Endothelial cell of umbilical vein (primary cell): ENCODE measurements around the gene ABHD5. TPM values are rescaled to one million over a fixed set of nuclear protein-coding genes. Genes with fewer than 3 reads are reported as not detected.

Experiments
- BruUV-seq: library from RNA; stranded (reverse); fragments of 400-500 nt; replicated peaks from 2 replicates; lab custom pipeline; 2021; lab: Mats Ljungman, UMichigan
- CTCF ChIA-PET: fragments of 300-600, 350-600 bp; sonication (Branson Sonifier 250); formaldehyde crosslinking; loops from one replicate; lab custom pipeline; 2021; ENCODE audit warnings: antibody characterized with exemption, inconsistent platforms; lab: Charles Lee
- POLR2A ChIA-PET: fragments of 300-600, 350-600 bp; sonication (Branson Sonifier 250); formaldehyde crosslinking; loops from one replicate; lab custom pipeline; 2021; ENCODE audit warnings: antibody characterized with exemption, inconsistent platforms; lab: Charles Lee
- DNase-seq: peaks from one replicate; pipeline ENCODE4 v3.0.0-alpha.2; 2011; ENCODE audit warnings: low read depth, low spot score
- FAIRE-seq: peaks from 2 replicates; lab custom pipeline; 2011; peaks lifted over from hg19 to GRCh38; lab: Jason Lieb, UNC
- H2AFZ ChIP-seq: 2 replicates; pipeline ENCODE4 v1.6.0; 2012; ENCODE audit warnings: low read depth, low read length, control low read depth, inconsistent platforms
- H3K27ac ChIP-seq: 2 replicates; pipeline ENCODE4 v1.5.1; 2011; ENCODE audit warnings: low read depth, mild to moderate bottlenecking, control low read depth, low read length, moderate library complexity; ENCODE audit not compliant: insufficient read depth
- H3K27me3 ChIP-seq, 2 experiments: 2 replicates each; pipeline versions ENCODE4 v1.6.0 to v1.6.1; 2011; ENCODE audit warnings: low read length in 2 of 2, mixed read lengths in 1 of 2; ENCODE audit not compliant: control insufficient read depth in 2 of 2, insufficient read depth in 2 of 2
- H3K36me3 ChIP-seq, 2 experiments: 2 replicates in 1 of 2; 3 replicates in 1 of 2; pipeline ENCODE4 v1.5.1; 2011; ENCODE audit warnings: low read length in 2 of 2, mild to moderate bottlenecking in 1 of 2, moderate library complexity in 1 of 2; ENCODE audit not compliant: control insufficient read depth in 2 of 2, insufficient read depth in 2 of 2; ENCODE audit errors: extremely low read depth in 1 of 2
- H3K4me1 ChIP-seq: 3 replicates; pipeline ENCODE4 v1.5.1; 2011; ENCODE audit warnings: mild to moderate bottlenecking, low read length; ENCODE audit not compliant: control insufficient read depth, insufficient read depth; ENCODE audit errors: extremely low read depth
- H3K4me2 ChIP-seq: 2 replicates; pipeline ENCODE4 v1.6.1; 2011; ENCODE audit warnings: low read length, control low read depth, mixed read lengths; ENCODE audit not compliant: insufficient read depth
- H3K4me3 ChIP-seq, 3 experiments: fragments of 200-600 bp in 1 of 3; sonication (generic), shearing (Covaris generic) in 1 of 3; replicated peaks in 1 of 3; 2 replicates each; pipeline ENCODE4 v1.5.1; 2011 to 2016; ENCODE audit warnings: control low read depth in 3 of 3, low read length in 3 of 3, mild to moderate bottlenecking in 2 of 3, inconsistent platforms in 1 of 3, low read depth in 1 of 3, moderate library complexity in 1 of 3; ENCODE audit not compliant: insufficient read depth in 1 of 3
- H3K79me2 ChIP-seq: 2 replicates; pipeline ENCODE4 v1.6.0; 2012; ENCODE audit warnings: low read length, inconsistent platforms; ENCODE audit not compliant: control insufficient read depth, insufficient read depth
- H3K9ac ChIP-seq: replicated peaks from 2 replicates; pipeline ENCODE3; 2011; ENCODE audit warnings: low read length, control low read depth; ENCODE audit not compliant: insufficient read depth; ENCODE audit errors: extremely low read depth
- H3K9me1 ChIP-seq: replicated peaks from 3 replicates; pipeline ENCODE4 v1.6.0; 2011; ENCODE audit warnings: mild to moderate bottlenecking, low read length; ENCODE audit not compliant: control insufficient read depth, insufficient read depth; ENCODE audit errors: extremely low read depth
- H3K9me3 ChIP-seq: replicated peaks from 2 replicates; pipeline ENCODE4 v1.5.1; 2012; ENCODE audit warnings: low read length, inconsistent platforms; ENCODE audit not compliant: control insufficient read depth, insufficient read depth
- H4K20me1 ChIP-seq: replicated peaks from 2 replicates; pipeline ENCODE3; 2011; ENCODE audit warnings: mild to moderate bottlenecking, low read length; ENCODE audit not compliant: control insufficient read depth, insufficient read depth; ENCODE audit errors: extremely low read depth
- EZH2 ChIP-seq: IDR thresholded peaks from 2 replicates; pipeline ENCODE4 v1.6.1; 2012; ENCODE audit warnings: borderline replicate concordance, low read depth, mild to moderate bottlenecking, moderate library complexity, low read length, inconsistent platforms; ENCODE audit not compliant: severe bottlenecking
- FOS ChIP-seq: IDR thresholded peaks from 2 replicates; pipeline ENCODE4 v1.6.1; 2011; ENCODE audit warnings: mild to moderate bottlenecking, low read length, moderate library complexity, borderline replicate concordance; ENCODE audit not compliant: insufficient read depth
- GATA2 ChIP-seq: IDR thresholded peaks from 2 replicates; pipeline ENCODE4 v1.7.0; 2011; ENCODE audit warnings: low read depth, mild to moderate bottlenecking, moderate library complexity, mixed read lengths, low read length; ENCODE audit not compliant: insufficient read length, insufficient read depth
- JUN ChIP-seq: IDR thresholded peaks from 2 replicates; pipeline ENCODE4 v1.6.1; 2011; ENCODE audit warnings: borderline replicate concordance, low read depth; ENCODE audit not compliant: insufficient read length, insufficient read depth
- MYC ChIP-seq: IDR thresholded peaks from one replicate; pipeline ENCODE4 v1.6.1; 2011; ENCODE audit warnings: mild to moderate bottlenecking, low read depth, low read length
- POLR2A ChIP-seq: IDR thresholded peaks from 2 replicates; pipeline ENCODE4 v1.6.1; 2012; ENCODE audit warnings: low read depth, mild to moderate bottlenecking, control low read depth, low read length
- POLR2AphosphoS5 ChIP-seq: IDR thresholded peaks from 2 replicates; pipeline ENCODE4 v1.6.1; 2012; ENCODE audit warnings: low read depth, mild to moderate bottlenecking, control low read depth, low read length, moderate library complexity; ENCODE audit not compliant: insufficient read depth
- dilution Hi-C: fragments of 300-500 bp; cut with MboI; formaldehyde crosslinking; loops from one replicate; pipeline ENCODE4 v1.15.0; 2019; ENCODE audit warnings: low sequenced_read_pairs; ENCODE audit not compliant: extremely low pct_ligation_motif_present
- intact Hi-C: fragments of 100-400 bp; cut with micrococcal nuclease; formaldehyde crosslinking; loops from one replicate; pipeline ENCODE4 v1.10.0; 2022
- polyA plus RNA-seq, 4 experiments: library from polyadenylated mRNA; depleted of rRNA in 3 of 4; stranded (reverse) in 3 of 4; unstranded in 1 of 4; fragments of >200 nt; gene quantifications; 2 replicates each; pipeline versions ENCODE4 v1.2.1 to v1.2.3, GENCODE V29; 2011 to 2012; ENCODE audit warnings: missing spikeins in 1 of 4
- total RNA-seq: library from RNA; stranded (reverse); gene quantifications from 2 replicates; pipeline ENCODE4 v1.2.3, GENCODE V29; 2021
- TF ChIP-seq, protein P1 (sequence below), 2 donors: IDR thresholded peaks; 1 replicate in 1 of 2; 2 replicates in 1 of 2; pipeline ENCODE4 v1.5.1; 2011; ENCODE audit warnings: low read length in 2 of 2, mild to moderate bottlenecking in 2 of 2, moderate library complexity in 2 of 2, control low read depth in 1 of 2, inconsistent platforms in 1 of 2, low read depth in 1 of 2; ENCODE audit not compliant: insufficient read depth in 1 of 2; ENCODE audit errors: extremely low read depth in 1 of 2
- TF ChIP-seq, protein P2 (sequence below): IDR thresholded peaks from 2 replicates; pipeline ENCODE4 v1.6.1; 2011; ENCODE audit not compliant: insufficient read depth, insufficient read length

The ABHD5 gene
- total and polyA plus RNA-seq, 2 donors (not counting 3 experiments of a cell fraction or from before 2014, with no cell fraction given), result 10.0 to 21.2 TPM

DNA sequence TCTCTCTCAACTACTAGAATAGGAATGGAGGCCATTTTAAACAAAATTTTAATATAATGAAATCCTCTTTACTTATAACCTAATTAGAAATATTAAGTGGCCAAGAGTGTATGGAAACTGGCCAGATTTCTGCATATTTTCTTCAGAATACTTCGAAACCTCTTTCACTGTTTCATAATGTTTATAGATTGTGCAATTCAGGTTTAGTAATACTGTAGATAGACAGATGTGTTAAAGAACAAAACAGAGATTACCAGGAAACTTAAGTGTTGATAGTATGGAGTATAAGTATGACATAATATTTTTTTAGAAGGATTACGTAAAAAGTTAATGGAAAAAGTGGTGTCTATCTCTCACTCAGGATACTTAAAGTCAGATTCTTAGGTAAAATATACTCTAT is 4.7 kb downstream of the ABHD5 start:
- BruUV-seq, result no TSS peak
- TF ChIP-seq JUN (no peak), GATA2 (no peak), FOS (no peak)
- TF ChIP-seq, protein P1, sequence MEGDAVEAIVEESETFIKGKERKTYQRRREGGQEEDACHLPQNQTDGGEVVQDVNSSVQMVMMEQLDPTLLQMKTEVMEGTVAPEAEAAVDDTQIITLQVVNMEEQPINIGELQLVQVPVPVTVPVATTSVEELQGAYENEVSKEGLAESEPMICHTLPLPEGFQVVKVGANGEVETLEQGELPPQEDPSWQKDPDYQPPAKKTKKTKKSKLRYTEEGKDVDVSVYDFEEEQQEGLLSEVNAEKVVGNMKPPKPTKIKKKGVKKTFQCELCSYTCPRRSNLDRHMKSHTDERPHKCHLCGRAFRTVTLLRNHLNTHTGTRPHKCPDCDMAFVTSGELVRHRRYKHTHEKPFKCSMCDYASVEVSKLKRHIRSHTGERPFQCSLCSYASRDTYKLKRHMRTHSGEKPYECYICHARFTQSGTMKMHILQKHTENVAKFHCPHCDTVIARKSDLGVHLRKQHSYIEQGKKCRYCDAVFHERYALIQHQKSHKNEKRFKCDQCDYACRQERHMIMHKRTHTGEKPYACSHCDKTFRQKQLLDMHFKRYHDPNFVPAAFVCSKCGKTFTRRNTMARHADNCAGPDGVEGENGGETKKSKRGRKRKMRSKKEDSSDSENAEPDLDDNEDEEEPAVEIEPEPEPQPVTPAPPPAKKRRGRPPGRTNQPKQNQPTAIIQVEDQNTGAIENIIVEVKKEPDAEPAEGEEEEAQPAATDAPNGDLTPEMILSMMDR (IDR thresholded peaks at IDR 0.05; ENCODE audit: extremely low read depth in 1 of 2, insufficient read depth in 1 of 2, low read depth in 1 of 2, low read length in 2 of 2), result no peak
- Histone ChIP-seq H3K27ac (no peak overlapping the region), H4K20me1 (peaks cover 6% of the 10 kb centered on the region), H3K36me3 (no peaks in the 10 kb centered on the region), H3K79me2 (peaks cover 40% of the 10 kb centered on the region), H3K9ac (no peak overlapping the region), H3K27me3 (no peaks in the 10 kb centered on the region), H3K4me2 (no peak overlapping the region), H3K4me1 (peaks cover 9% of the 10 kb centered on the region), H3K4me3 (no peak overlapping the region), H3K9me1 (no peaks in the 10 kb centered on the region), H3K9me3 (no peaks in the 10 kb centered on the region), H2AFZ (no peak overlapping the region)
- CTCF ChIA-PET, result interaction anchor here (1.2 kb wide), 1 partner anchor 13 kb away, joined by 3 read pairs; no protein-coding TSS in a partner anchor
- FAIRE-seq (no peak), DNase-seq (no peak)
- POLR2A ChIA-PET, result no interaction called here
- intact Hi-C loops (no loop called here), dilution Hi-C loops (no loop called here)

DNA sequence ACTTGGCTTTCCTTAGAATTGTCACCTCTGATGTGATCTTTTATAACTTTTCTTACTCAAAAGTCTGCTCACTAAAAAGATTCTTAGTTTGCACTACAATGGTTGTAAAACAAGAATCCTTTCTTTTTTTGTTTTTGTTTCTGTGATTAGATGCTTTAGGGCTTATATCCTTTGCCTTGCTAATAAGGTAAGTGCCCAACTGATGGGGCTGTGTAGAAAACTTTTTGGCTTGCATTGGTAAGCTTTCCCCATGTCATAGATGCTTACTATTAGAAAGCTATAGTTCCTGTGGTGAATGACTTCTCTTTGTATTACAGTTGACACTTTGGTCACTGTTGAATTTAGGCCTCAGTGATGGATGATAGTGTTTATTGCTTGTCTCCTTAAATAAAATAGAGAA is 5.1 kb downstream of the ABHD5 start:
- FAIRE-seq (no peak), DNase-seq (no peak)
- Histone ChIP-seq H3K4me2 (no peak overlapping the region), H3K9ac (no peak overlapping the region), H3K27me3 (no peaks in the 10 kb centered on the region), H3K79me2 (peaks cover 40% of the 10 kb centered on the region), H3K4me3 (no peak overlapping the region), H3K9me3 (no peaks in the 10 kb centered on the region), H2AFZ (no peak overlapping the region), H4K20me1 (peaks cover 6% of the 10 kb centered on the region), H3K4me1 (peaks cover 8% of the 10 kb centered on the region), H3K27ac (no peak overlapping the region), H3K9me1 (no peaks in the 10 kb centered on the region), H3K36me3 (no peaks in the 10 kb centered on the region)
- dilution Hi-C loops, result no loop called here
- no TSS peak for BruUV-seq
- ChIA-PET CTCF (interaction anchor here (1.2 kb wide), 1 partner anchor 12 kb away, joined by 3 read pairs; no protein-coding TSS in a partner anchor), POLR2A (no interaction called here)
- intact Hi-C loops, result no loop called here
- TF ChIP-seq GATA2, result no peak
- no peak for TF ChIP-seq POLR2AphosphoS5
- TF ChIP-seq EZH2, result no peak
- TF ChIP-seq JUN, result no peak
- TF ChIP-seq POLR2A, result no peak
- TF ChIP-seq, protein P2, sequence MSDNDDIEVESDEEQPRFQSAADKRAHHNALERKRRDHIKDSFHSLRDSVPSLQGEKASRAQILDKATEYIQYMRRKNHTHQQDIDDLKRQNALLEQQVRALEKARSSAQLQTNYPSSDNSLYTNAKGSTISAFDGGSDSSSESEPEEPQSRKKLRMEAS, result no peak
- TF ChIP-seq, protein P1 (IDR thresholded peaks at IDR 0.05; ENCODE audit: extremely low read depth in 1 of 2, insufficient read depth in 1 of 2, low read depth in 1 of 2, low read length in 2 of 2), result no peak
- TF ChIP-seq FOS, result no peak
- TF ChIP-seq MYC, result no peak
